HUES64 (cell line): ENCODE measurements around the gene PCCA. TPM values are rescaled to one million over a fixed set of nuclear protein-coding genes. Genes with fewer than 3 reads are reported as not detected.
A peak's percentile ranks its signal among the peaks of the same experiment; 100 is the strongest.

Experiments used
- H3K27ac ChIP-seq: 2 replicates; pipeline ENCODE4 v1.7.0; 2013; ENCODE audit warnings: low read depth, low read length, inconsistent platforms
- H3K27me3 ChIP-seq: 2 replicates; pipeline ENCODE4 v1.6.1; 2013; ENCODE audit warnings: mild to moderate bottlenecking, low read length; ENCODE audit not compliant: insufficient read depth
- H3K36me3 ChIP-seq: 2 replicates; pipeline ENCODE4 v1.6.1; 2013; ENCODE audit warnings: mild to moderate bottlenecking, low read length; ENCODE audit not compliant: insufficient read depth
- H3K4me1 ChIP-seq: 2 replicates; pipeline ENCODE4 v1.6.1; 2013; ENCODE audit warnings: mild to moderate bottlenecking, low read length, moderate library complexity; ENCODE audit not compliant: insufficient read depth
- H3K4me3 ChIP-seq: 2 replicates; pipeline ENCODE4 v1.5.1; 2013; ENCODE audit warnings: mild to moderate bottlenecking, low read length, moderate library complexity
- H3K9ac ChIP-seq: 2 replicates; pipeline ENCODE4 v1.6.1; 2013; ENCODE audit warnings: mild to moderate bottlenecking, low read depth, low read length
- H3K9me3 ChIP-seq: 2 replicates; pipeline ENCODE4 v1.6.1; 2013; ENCODE audit warnings: low read depth, low read length; ENCODE audit not compliant: insufficient read depth
- WGBS: fragments of 150-250, 120-280 bp; methylation state at CpG from one replicate; pipeline ENCODE4 v1.1.7; 2013; ENCODE audit warnings: missing lambda C conversion rate; 5-methylcytosine and 5-hydroxymethylcytosine counted together
- polyA plus RNA-seq, 2 experiments: library from polyadenylated mRNA; stranded (reverse); fragments of 50-300 nt; gene quantifications; one replicate each; pipeline ENCODE4 v1.2.3, GENCODE V29; 2013

Gene PCCA, protein sequence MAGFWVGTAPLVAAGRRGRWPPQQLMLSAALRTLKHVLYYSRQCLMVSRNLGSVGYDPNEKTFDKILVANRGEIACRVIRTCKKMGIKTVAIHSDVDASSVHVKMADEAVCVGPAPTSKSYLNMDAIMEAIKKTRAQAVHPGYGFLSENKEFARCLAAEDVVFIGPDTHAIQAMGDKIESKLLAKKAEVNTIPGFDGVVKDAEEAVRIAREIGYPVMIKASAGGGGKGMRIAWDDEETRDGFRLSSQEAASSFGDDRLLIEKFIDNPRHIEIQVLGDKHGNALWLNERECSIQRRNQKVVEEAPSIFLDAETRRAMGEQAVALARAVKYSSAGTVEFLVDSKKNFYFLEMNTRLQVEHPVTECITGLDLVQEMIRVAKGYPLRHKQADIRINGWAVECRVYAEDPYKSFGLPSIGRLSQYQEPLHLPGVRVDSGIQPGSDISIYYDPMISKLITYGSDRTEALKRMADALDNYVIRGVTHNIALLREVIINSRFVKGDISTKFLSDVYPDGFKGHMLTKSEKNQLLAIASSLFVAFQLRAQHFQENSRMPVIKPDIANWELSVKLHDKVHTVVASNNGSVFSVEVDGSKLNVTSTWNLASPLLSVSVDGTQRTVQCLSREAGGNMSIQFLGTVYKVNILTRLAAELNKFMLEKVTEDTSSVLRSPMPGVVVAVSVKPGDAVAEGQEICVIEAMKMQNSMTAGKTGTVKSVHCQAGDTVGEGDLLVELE
- polyA plus RNA-seq (2013, experiment 1 of 2): 39.1 TPM
- 38.2 TPM for polyA plus RNA-seq (2013, experiment 2 of 2)

DNA sequence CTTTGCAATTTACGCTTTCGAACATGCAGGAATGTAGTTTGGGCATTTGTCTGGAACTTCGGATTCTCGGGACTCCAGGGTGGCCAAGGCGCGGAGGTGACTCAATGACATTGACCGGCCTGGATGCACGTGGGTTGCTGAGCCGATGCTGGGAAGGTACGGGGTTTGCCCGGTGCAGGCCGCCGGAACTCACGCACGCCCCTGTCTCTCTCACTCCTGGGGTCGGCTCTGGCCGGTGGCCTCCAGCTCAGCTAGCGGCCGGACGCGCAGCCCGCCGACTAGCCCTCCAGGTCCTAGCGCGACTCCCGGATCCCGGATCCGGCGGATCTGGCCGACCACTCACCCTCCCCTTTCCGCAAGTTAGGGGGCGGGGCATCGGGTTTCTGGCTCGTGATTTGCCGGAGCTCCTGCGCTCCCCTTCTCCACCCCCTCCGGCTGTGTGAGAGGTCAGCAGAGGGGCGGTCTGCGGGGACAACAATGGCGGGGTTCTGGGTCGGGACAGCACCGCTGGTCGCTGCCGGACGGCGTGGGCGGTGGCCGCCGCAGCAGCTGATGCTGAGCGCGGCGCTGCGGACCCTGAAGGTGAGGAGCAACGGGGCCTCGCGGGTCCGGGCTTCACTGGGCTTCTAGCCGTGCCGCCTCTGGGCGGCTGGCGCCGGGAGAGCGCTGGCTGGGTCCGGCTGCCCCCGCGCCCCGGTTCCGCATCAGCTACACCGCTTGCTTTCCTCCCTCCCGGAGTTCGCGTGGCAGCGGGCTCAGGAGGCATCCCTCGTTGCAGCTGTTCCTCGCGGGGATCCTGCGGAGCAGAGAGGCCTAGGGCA lies at the start of gene PCCA:
Gene PCCA (plus strand): TSS at position 450 of the 821 bp plus-strand sequence. CDS start 28 bp downstream, at position 478.
- H3K27me3 ChIP-seq: no peaks in the 10 kb centered on the region
- no peaks in the 10 kb centered on the region for H3K9me3 ChIP-seq
- peaks cover 17% of the 10 kb centered on the region for H3K36me3 ChIP-seq
- H3K4me3 ChIP-seq: peak within 1 kb of the TSS; percentile 99
- under 1% methylated on average over 77 of the region's 77 CpGs for WGBS
- H3K27ac ChIP-seq: peak within 1 kb of the TSS; percentile 38
- peak within 1 kb of the TSS; percentile 91 for H3K9ac ChIP-seq
- peaks cover 20% of the 10 kb centered on the region for H3K4me1 ChIP-seq

DNA sequence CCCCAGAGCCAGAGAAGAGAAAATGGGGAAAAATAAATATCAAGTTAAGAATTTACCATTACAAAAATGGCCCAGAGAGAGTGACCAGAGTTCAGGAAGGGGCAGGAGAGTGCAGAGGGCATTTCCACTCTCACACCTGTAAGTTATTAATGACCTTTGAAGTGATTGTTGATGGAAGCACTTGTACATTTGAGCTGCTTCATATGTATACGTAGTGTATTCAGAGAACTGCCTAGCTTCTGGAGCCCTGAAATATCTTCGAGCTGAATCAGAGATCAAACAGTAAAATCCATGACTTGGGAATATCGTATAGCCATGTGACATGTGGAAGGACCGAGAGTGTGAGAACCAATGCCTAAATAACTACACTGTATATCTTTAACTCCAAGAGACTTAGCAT lies 49.2 kb upstream of the PCCA start:
- H3K27ac ChIP-seq: no peak overlapping the region
- no peak overlapping the region for H3K4me3 ChIP-seq
- WGBS: 64% methylated on average over 4 of the region's 4 CpGs
- H3K36me3 ChIP-seq: no peaks in the 10 kb centered on the region
- peaks cover 11% of the 10 kb centered on the region for H3K4me1 ChIP-seq
- no peak overlapping the region for H3K9ac ChIP-seq
- H3K27me3 ChIP-seq: no peaks in the 10 kb centered on the region
- H3K9me3 ChIP-seq: no peaks in the 10 kb centered on the region

DNA sequence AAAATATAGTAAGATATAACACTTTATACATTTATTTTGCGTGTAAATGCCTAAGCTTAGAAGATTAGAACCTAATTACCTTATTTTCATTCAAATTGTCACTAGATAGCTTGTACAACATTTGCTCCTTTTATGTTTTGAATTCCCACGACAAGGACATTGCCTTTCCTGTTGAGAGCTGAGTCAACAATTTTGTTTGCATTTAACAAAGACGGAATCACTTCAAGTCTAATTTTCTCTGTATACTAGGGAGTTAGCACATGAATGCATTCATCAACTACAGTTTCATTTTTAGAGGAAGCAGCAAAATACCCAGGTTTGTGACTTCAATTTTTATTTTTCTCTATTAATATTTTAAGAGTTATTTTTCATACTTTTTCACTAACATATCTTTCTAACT lies 48.7 kb upstream of the PCCA start:
- Histone ChIP-seq H3K36me3 (no peaks in the 10 kb centered on the region), H3K4me1 (peaks cover 11% of the 10 kb centered on the region), H3K4me3 (no peak overlapping the region), H3K27ac (no peak overlapping the region), H3K9me3 (no peaks in the 10 kb centered on the region), H3K27me3 (no peaks in the 10 kb centered on the region), H3K9ac (no peak overlapping the region)
- 35% methylated on average over 3 of the region's 3 CpGs for WGBS

DNA sequence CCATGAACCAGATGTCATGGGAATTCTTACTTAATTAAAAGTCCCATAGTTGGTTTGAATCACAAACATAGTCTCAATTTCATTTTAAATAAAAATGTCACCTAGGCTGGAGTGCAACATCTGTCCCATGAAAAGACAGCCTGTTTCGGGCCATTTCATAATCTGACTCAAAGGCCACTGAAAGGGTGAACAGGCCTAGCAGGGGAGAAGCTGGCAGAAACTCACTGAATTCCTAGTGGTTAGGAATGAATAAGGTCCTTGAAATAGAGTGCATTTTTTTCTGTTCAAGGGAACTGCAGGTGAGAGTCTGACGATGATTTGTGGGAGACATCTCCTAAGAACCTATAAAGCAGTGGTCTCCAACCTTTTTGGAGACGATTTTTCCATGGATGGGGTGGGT lies 44.0 kb upstream of the PCCA start:
- 92% methylated on average over 3 of the region's 3 CpGs for WGBS
- no peaks in the 10 kb centered on the region for H3K27me3 ChIP-seq
- peaks cover 6% of the 10 kb centered on the region for H3K4me1 ChIP-seq
- H3K27ac ChIP-seq: no peak overlapping the region
- no peaks in the 10 kb centered on the region for H3K9me3 ChIP-seq
- H3K4me3 ChIP-seq: no peak overlapping the region
- no peaks in the 10 kb centered on the region for H3K36me3 ChIP-seq
- H3K9ac ChIP-seq: no peak overlapping the region

DNA sequence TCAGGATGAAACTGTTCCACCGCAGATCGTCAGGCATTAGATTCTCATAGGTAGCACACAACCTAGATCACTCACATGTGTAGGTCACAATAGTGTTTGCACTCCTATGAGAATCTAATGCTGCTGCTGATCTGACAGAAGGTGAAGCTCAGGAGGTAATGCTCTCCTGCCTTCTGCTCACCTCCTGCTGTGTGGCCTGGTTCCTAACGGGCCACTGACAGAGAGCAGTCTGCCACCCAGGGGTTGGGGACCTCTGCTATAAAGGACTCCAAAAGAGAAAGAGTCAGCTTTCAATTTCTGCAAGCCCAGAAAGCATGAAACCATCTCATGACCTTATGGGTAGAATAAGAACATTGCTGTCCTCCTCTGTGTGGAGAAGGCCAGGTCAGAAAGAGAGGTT lies 43.5 kb upstream of the PCCA start:
- H3K27me3 ChIP-seq: no peaks in the 10 kb centered on the region
- no peaks in the 10 kb centered on the region for H3K9me3 ChIP-seq
- H3K36me3 ChIP-seq: no peaks in the 10 kb centered on the region
- no peak overlapping the region for H3K4me3 ChIP-seq
- WGBS: 83% methylated on average over 3 of the region's 3 CpGs
- H3K27ac ChIP-seq: no peak overlapping the region
- H3K9ac ChIP-seq: no peak overlapping the region
- H3K4me1 ChIP-seq: peaks cover 2% of the 10 kb centered on the region

DNA sequence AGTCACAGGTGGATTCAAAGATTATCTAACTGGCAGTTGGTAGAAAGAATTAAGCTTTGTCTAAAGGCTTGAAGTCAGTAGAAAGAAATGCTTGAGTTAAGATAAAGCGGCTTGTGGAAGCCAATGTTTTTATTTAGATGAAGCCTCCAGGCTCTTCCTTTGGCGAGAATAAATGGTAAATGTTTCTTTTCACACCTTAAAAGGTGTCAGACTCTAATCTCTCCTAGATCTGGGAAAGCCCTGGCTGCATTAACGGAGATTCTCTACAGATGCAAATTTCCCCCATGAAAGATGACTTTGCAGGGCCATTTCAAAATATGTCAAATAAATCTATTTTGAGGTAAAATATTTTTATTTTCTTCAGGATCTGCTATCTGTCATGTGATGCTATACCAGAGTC lies 37.8 kb upstream of the PCCA start:
- no peak overlapping the region for H3K9ac ChIP-seq
- peaks cover 2% of the 10 kb centered on the region; the same call in 1 of the 2 replicates for H3K9me3 ChIP-seq
- no peaks in the 10 kb centered on the region for H3K27me3 ChIP-seq
- H3K4me1 ChIP-seq: peaks cover 14% of the 10 kb centered on the region
- WGBS: 24% methylated on average over 3 of the region's 3 CpGs
- peak overlapping the region; percentile 76; the same call in 1 of the 2 replicates for H3K27ac ChIP-seq
- H3K4me3 ChIP-seq: no peak overlapping the region
- no peaks in the 10 kb centered on the region for H3K36me3 ChIP-seq

DNA sequence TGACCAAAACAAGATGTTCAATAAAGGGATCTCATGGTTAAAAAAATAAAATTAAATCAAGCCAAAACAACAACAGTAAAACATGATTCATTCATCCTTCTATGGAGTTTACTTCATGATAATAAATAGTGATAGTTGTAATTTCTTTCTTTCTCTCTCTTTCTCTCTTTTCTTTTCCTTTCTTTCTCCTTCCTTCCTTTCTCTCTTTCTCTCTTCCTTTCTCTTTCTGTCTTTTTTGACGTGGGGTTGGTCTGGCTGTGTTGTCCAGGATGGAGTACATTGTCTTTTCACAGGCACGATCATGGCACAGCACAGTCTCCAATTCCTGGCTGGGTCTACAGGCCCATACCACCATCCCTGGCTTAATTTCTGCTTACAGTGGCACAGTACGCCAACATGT lies 29.1 kb upstream of the PCCA start:
- H3K4me3 ChIP-seq: no peak overlapping the region
- 90% methylated on average over 3 of the region's 3 CpGs for WGBS
- no peak overlapping the region for H3K27ac ChIP-seq
- H3K9me3 ChIP-seq: peaks cover 3% of the 10 kb centered on the region; the same call in 1 of the 2 replicates
- H3K27me3 ChIP-seq: no peaks in the 10 kb centered on the region
- no peak overlapping the region for H3K9ac ChIP-seq
- no peaks in the 10 kb centered on the region for H3K36me3 ChIP-seq
- H3K4me1 ChIP-seq: peaks cover 8% of the 10 kb centered on the region

DNA sequence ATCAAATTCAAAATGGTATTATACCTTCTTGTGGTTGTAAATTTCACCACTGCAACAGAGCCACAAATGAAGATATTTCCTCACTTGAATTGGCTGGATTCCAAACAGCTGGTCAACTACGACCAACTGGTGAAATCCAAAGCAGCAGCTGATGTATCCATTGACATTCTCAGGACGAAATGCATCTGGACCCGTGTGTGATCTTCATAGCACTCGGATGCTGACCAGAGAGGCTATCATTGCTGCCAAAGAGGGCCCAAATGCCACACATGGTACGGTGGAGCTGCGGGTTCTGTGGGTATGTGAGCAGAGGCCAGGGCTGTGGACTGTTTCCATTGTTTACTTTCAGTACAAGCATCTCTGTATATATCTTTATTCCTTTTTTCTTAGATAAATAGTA lies 25.6 kb upstream of the PCCA start:
- Histone ChIP-seq H3K4me3 (no peak overlapping the region), H3K36me3 (no peaks in the 10 kb centered on the region), H3K27me3 (no peaks in the 10 kb centered on the region), H3K9ac (no peak overlapping the region), H3K4me1 (peaks cover 9% of the 10 kb centered on the region), H3K9me3 (no peaks in the 10 kb centered on the region), H3K27ac (no peak overlapping the region)
- 91% methylated on average over 6 of the region's 6 CpGs for WGBS

DNA sequence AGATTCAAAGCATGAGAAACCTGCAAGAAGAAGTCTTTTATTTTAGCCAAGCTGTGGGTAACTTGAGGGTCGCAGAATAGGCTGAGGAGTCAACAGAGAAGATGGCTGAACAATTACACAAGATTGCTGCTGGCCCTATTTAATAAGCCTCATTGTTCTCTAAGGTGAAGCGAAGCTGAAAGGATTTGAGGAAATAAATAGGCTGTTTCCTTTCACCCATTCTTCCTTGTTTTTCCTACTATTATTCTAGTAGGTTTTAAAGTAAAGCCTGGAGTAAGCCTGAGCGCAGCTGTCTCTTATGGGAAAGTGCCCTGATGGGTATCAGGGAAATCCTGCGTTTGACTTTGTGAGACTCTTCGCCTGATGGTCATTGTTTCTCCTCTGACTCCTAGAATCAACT lies 25.0 kb upstream of the PCCA start:
- H3K9ac ChIP-seq: no peak overlapping the region
- peaks cover 10% of the 10 kb centered on the region; the same call in 1 of the 2 replicates for H3K4me1 ChIP-seq
- H3K27ac ChIP-seq: no peak overlapping the region
- H3K9me3 ChIP-seq: no peaks in the 10 kb centered on the region
- H3K36me3 ChIP-seq: no peaks in the 10 kb centered on the region
- WGBS: 89% methylated on average over 4 of the region's 5 CpGs
- no peak overlapping the region for H3K4me3 ChIP-seq
- no peaks in the 10 kb centered on the region for H3K27me3 ChIP-seq

DNA sequence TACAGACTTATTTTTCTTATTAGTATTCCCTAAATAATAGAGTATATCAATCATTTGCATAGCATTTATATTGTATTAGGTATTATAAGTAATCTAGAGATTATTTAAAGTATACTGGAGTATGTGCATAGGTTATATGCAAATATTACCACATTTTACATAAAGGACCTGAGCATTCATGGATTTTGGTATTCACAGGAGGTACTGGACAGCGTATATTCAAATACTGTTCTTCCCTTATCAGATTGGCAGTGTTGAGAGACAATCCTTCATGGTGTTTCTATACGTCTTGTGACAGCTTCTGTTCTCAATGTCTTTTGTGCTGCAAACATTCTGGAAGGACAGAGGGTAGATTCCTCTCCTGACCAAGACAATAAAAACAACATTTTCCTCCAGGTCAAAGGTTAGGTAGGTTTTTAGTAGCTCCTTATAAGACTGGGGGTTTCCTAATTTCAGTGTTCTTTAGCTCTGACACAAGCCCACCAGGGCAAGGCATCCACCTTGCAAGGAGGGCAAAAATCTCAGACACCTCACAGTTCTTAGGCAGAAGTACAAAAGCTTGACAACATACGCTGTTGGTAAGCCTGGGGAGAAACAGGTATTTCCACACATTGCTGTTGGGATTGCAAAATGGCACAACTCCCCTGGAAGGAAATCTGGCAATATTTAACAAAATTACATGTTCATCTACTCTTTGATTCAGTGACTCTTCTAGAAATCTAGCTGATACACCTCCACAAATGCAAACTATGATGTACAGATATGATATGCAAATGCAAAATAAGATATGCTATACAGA lies 20.6 kb upstream of the PCCA start:
- no peak overlapping the region for H3K4me3 ChIP-seq
- H3K9me3 ChIP-seq: no peaks in the 10 kb centered on the region
- H3K4me1 ChIP-seq: peaks cover 10% of the 10 kb centered on the region; the same call in 1 of the 2 replicates
- H3K27ac ChIP-seq: no peak overlapping the region
- no peaks in the 10 kb centered on the region for H3K36me3 ChIP-seq
- H3K27me3 ChIP-seq: no peaks in the 10 kb centered on the region
- 85% methylated on average over 3 of the region's 3 CpGs for WGBS
- H3K9ac ChIP-seq: no peak overlapping the region
